ENCODE data around the gene ZNF383. TPM values are rescaled to one million over a fixed set of nuclear protein-coding genes. Genes with fewer than 3 reads are reported as not detected.

The ZNF383 gene
- 8.1 and 8.2 TPM in 2 replicates for total RNA-seq

DNA sequence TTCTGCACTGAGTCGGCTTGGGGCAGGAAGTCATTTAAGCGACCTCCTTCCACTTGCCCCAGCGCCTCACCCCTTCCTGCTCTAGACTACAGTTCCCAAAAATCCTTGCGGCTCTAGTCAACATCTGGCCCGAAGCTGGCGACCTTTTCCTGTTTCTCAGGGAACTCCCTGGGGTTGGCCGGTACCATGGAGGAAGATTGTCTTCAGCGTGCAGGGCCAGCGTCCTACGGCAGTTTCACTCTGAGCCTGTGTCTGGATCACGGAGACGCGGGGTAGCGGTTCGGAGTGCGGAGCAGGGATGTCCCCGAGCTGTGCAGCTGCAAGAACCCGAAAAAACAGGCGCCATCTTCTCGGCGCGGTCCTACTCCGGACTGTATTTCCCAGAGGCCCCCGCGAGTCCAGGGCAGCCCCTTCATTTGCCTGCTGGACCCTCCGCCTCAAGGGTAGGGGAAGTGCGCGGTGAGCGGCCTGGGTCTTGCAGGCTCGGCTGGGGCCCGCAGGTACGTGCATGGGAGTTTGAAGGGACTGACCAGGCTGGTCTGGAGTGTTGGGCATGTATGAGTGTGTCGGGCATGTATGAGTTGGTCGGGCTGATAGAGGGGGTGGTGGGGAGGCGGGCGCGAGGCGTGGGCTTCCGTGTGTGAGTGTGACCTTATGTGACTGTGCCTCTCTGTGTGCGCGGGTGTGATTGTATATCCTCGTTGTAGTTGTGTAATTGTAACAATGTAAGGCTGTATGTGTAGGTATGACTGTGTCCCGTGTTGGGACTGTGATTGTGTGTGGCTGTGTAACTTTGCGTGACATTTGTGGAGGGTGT lies at the start of gene ZNF383:
Gene ZNF383, plus strand, starts transcription at position 440 of the 817 bp plus-strand sequence. CDS start 12,240 bp downstream, outside the sequence.

DNA sequence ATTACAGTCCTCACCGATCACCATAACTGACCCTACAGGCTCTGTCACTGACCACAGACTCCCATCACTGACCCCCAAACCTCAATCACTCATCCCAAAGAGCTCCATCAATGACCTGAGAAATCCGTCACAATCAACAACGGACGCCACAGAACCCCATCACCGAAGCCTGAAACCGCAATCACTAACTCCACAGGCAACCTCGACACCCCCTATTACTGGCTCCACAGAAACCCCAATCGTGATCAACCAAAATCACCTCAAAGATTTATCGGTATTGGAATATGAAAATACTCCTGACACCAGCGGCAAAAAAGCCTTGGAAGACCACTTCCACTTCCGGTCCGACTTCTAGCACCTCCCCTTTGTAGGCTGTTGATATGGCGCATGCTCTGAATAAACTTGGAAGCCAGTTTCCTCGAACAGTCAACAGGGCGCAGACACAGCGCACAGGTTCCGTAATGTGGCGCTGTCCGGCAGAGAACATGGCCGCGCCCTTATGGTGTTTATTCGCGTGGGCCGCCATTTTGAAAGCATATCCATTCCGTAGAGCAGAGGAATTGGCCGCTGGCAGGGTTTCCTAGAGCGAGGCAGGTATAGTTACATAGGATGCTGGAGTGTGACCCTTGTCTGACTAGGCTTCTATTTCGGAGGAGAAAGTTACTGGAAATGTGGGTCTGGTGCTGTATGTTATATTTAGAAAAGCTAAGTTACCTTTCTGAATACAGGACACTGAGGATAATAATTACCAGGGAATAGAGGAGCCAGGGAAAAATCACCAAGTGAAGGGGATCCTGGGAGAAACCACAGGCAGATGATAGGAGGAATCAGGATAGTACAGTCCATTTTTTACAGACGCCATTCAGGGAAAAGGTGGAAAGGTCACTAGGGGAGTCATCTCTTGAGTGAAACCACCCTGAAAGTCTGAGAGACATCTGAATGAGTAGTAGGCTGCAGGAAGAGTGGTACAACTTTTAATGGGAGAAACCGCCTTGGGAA lies 45.3 kb upstream of the ZNF383 start, which contains the start of gene ZNF585A:
Gene ZNF585A, minus strand, starts transcription at position 328 of the 999 bp plus-strand sequence. CDS start 2,785 bp downstream, outside the sequence.

Other genes starting within 250 kb of the ZNF383 start
- gene ZNF420, start 139.8 kb upstream of the ZNF383 start, total RNA-seq, result 8.1 and 10.1 TPM in 2 replicates
- gene ZNF585A, start 45.5 kb upstream of the ZNF383 start, total RNA-seq, result 8.9 and 9.2 TPM in 2 replicates
- 25.9 and 26.0 TPM in 2 replicates for gene ZNF585B, start 7.7 kb upstream of the ZNF383 start, total RNA-seq
- 4.2 and 4.9 TPM in 2 replicates for gene ZNF527, start 152.9 kb downstream of the ZNF383 start, total RNA-seq
- 6.7 and 7.5 TPM in 2 replicates for gene ZNF569, start 249.2 kb downstream of the ZNF383 start, total RNA-seq